Hematopoietic multipotent progenitor cell treated with erythropoietin and hydrocortisone succinate and interleukin-3 and kit ligand, for 8 days (in vitro differentiated cells): ENCODE measurements around the gene RTCA.
"Not testable (repeated sequence)": the region's sequence is repeated elsewhere in the genome, so short reads cannot be mapped to it uniquely, and the experiment has no call there.

Experiments
- DNase-seq: peaks from one replicate; pipeline ENCODE4 v3.0.0-alpha.2; 2015

RTCA gene

DNA sequence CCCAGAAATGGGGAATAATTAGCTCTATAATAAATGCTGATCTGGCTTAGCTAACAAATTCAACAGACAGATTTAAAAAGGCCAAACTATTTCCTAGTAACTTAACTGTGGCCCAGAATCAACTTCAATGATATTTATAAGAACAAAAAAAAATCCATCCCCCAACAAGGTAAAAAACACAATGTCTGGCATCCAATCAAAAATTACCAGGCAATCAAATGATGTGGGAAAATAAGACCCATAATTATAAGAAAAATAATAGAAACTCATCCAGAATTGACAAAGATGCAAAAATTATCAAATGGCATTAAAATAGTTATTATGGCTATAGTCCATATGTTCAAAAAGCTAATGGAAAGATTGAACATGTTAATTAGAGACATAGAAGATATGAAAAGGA, 43.8 kb downstream of the RTCA start:
- no peak for DNase-seq

GRCh38 chr1:100313382-100313781, 47.4 kb downstream of the RTCA start:
- DNase-seq = no peak

GRCh38 chr1:100316622-100317021, 50.6 kb downstream of the RTCA start:
- no peak for DNase-seq

DNA sequence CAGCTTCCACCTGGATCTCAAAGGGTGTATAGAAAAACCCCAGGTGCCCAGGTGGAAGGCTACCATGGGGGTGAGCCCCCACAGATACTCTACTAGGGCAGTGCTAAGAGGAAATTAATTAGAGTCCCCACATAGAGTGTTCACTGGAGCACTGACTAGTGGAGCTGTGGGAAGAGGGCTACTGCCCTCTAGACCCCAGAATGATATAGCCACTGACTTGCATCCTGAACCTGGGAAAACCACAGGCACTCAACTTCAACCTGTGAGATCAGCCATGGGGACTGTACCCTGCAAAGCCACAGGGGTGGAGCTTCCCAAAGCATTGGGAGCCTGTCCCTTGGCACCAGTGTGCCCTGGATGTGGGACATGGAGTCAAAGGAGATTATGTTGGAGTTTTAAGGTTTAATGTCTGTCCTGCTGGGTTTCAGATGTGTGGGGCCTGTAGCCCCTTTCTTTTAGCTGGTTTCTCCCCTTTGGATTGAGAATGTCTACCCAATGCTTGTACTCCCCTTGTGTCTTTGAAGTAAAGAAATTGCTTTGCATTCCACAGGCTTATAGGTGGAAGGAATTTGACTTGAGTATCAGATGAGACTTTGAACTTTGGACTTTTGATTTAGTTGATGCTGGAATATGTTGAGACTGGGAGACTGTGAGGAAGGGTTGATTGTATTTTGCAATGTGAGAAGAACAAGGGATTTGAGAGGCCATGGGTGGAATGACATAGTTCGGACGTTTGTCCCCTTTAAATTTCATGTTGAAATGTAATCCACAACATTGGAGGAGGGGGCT, 54.5 kb downstream of the RTCA start:
- DNase-seq = no peak

DNA sequence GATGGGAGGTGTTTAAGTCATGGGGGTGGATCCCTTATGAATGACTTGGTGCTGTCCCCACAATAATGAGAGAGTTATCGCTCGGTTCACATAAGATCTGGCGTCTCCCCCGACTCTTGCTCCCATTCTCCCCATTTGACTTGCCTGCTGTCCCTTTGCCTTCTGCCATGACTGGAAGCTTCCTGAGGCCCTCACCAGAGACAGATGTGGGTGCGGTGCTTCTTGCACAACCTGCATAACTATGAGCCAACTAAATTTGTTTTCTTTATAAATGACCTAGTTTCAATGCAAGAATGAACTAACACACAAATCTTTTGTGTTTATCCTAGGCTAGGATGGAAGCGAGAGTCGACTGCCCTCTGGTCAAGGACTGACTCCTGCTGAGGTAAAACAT, 55.1 kb downstream of the RTCA start:
- DNase-seq = no peak

- DNase-seq = no peak
Observed at GRCh38 chr1:100321506-100321905, 55.5 kb downstream of the RTCA start.

- peak; percentile 4 for DNase-seq
Observed at GRCh38 chr1:100322436-100323211, 56.6 kb downstream of the RTCA start.

DNA sequence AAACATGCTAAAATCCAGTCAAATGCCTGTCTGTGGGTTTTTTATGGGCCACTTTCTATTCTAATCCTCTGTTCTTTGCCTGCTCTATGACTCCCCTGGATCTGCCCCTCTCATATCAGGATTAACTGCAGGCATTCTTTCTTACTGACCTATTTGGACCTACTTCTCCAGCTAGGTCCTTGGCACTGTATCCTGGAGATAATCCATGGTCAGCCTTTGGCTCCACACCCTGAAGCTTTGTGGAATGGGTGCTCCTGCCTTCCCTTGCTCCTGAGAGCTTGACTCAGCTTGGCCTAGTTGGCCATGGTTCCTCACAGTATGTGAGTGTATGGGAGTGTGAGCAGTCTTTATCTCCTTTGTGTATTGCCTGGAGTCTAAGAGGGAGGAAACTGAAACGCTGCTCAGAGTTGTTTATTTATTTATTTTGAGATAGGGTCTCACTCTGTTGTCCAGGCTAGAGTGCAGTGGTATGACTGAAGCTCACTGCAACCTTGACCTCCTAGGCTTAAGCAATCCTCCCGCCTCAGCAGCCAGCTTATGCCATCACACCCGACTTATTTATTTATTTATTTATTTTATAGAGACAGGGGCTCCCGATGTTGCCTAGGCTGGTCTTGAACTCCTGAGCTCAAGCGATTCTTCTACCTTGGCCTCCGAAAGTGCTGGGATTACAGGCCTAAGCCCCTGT, 57.5 kb downstream of the RTCA start:
- DNase-seq = no peak

DNA sequence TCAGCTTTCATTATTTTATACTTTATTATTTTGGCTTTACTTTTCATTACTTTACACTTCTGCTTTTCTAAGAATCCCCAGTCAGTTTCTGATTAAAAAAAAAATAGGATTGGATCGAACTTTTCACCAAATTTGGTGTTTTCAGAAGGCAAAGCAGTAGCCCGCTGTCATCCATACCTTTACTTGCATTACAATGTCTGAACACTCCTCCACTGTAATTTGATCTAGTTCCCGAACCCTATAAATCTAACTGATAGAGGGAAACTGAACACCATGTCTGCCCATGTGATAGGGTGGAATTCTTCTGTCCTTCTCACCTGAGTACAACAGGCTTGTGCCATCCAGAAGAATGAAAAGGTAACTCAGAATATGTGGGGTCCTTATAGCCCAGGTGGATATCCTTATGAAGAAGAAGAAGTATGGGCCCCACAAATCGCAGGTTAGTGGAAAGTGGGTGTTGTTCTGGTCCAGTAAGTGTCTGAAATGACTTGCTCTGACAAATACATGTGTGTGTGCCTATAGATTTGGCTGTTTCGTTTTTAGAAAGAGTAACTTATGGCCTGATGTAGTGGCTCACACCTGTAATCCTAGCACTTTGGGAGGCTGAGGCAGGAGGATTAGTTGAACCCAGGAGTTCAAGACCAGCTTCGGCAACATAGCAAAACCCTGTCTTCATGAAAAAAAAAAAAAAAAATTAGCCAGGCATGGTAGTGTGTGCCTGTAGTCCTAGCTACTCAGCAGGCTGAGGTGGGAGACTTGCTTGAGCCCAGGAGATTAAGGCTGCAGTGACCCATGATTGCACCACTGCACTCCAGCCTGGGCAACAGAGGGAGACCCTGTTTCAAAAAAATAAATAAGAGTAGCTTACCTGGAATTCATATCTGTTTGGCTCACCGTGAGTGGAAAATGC, 59.7 kb downstream of the RTCA start:
- DNase-seq = no peak

GRCh38 chr1:100326325-100326670, 60.3 kb downstream of the RTCA start:
- DNase-seq = not testable (repeated sequence)

GRCh38 chr1:100328133-100328532, 62.1 kb downstream of the RTCA start:
- DNase-seq = peak; percentile 14

- not testable (repeated sequence) for DNase-seq
Observed at GRCh38 chr1:100331146-100331545, 65.1 kb downstream of the RTCA start.

DNA sequence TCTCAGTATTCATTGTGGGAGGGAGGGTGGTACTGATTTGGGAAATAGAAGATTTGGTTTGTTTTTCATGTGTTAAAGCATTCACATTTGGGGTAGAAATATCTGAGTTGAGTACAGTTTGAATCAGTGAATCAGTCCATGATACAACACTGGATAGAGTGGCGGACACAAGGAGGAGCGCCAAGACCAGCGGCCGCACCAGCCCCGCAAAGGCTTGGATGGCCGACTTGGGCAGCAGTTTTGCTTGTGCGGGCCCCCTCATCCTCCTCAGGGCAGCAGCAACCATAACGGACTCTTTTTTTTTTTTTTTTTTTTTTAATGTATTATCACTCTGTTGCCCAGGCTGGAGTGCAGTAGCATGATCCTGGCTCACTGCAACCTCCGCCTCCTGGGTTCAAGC, 66.3 kb downstream of the RTCA start:
- no peak for DNase-seq

GRCh38 chr1:100335436-100335835, 69.4 kb downstream of the RTCA start:
- peak; percentile 75 for DNase-seq

- peak; percentile 59 for DNase-seq
Observed at GRCh38 chr1:100337878-100338277, 71.9 kb downstream of the RTCA start.

- not testable (repeated sequence) for DNase-seq
Observed at GRCh38 chr1:100339735-100340134, 73.7 kb downstream of the RTCA start.

DNA sequence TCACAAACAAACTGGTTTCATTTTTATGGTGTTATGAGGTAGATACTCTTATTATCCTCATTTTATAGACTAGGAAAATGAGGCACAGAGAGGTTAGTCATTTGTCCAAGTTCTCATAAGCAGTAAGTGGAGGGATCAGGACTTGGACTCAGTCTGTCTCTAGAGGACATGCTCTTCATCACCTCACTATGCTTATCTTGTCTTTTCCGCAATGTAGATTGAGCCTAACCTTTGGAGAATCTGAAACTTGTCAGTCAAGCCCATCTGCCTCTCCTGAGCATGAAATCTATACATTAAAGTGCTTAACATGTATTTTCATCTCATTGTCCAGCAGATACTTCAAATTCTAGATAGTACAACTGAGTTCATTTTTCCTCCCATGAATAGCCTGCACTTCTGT, 74.5 kb downstream of the RTCA start:
- DNase-seq = no peak

DNA sequence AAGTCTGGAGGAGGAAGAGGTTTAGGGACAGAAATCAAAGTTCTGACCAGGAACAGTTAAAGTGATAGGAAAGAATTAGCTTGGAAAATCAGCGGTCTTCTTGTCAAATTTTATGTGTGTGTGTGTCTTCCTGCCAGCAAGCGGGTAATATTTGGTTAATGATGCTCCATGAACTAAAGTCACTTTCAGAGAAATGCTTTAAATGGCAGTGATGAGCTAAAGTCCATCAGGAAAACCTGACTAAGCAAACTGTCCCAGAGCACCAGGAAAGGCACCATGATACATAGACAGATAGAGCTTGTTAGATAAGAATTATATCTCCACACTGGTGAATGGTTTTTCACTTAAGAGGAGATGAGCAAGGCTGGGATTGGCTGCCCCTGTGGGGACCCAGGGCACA, 76.3 kb downstream of the RTCA start:
- no peak for DNase-seq
